ENCODE data around the gene SYNGR2. TPM values are rescaled to one million over a fixed set of nuclear protein-coding genes. Genes with fewer than 3 reads are reported as not detected.

The SYNGR2 gene
- total and polyA plus RNA-seq, 4 experiments from 2014 or later: 60.3 to 234 (median 103) TPM

DNA sequence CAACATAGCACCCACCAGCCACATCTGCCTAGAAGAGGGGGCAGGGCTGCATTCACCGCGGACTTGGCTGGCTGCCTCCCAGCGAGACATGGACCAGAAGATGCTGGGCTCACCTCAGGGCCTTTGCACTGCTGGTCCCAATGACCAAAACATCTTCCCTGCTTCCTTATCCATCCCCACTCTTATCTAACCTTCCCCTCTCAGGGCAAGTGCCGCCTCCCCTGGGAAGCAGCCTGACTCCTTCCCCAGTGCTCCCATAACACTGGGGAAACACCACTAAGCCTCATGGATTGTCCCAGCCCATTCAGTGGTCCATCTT, 45.5 kb upstream of the SYNGR2 start:
- Histone ChIP-seq H3K36me3 (ENCODE audit: insufficient read depth, low read length) (peaks cover 63% of the 10 kb centered on the region), H3K27ac (ENCODE audit: low read depth, low read length) (peak overlapping the region; percentile 81), H3K27me3 (ENCODE audit: insufficient read depth, low read length) (no peaks in the 10 kb centered on the region), H3K9me3 (ENCODE audit: control insufficient read depth in 1 of 2, low read length in 2 of 2) (no peaks in the 10 kb centered on the region), H3K4me3 (ENCODE audit: low read length in 2 of 2) (peak overlapping the region in 1 of 2 donors; percentile 17), H3K4me1 (ENCODE audit: insufficient read depth, low read length) (peaks cover 88% of the 10 kb centered on the region)
- peaks cover 27 to 75% (median 52%) of the 10 kb centered on the region in 4 donors for H3K4me1 Mint-ChIP-seq
- peak overlapping the region; percentile 77 to 96 (median 91) for H3K27ac Mint-ChIP-seq
- H3K36me3 Mint-ChIP-seq: peaks cover 34 to 60% of the 10 kb centered on the region in 2 donors
- DNase-seq: no peak
- intact Hi-C loops (cut with micrococcal nuclease): no loop called here
- no peaks in the 10 kb centered on the region for H3K9me3 Mint-ChIP-seq
- H3K4me3 Mint-ChIP-seq: peak overlapping the region; percentile 59 to 92 (median 88)
- CTCF ChIA-PET (ENCODE audit: partially characterized antibody): interaction anchor here (1.0 to 11.0 kb wide), 3 partner anchors 8 to 17 kb away, joined by 3 to 121 read pairs (median 6); partner anchors contain the start of gene TMC8
- H3K27me3 Mint-ChIP-seq: no peaks in the 10 kb centered on the region
- POLR2A ChIA-PET (ENCODE audit: partially characterized antibody): interaction anchor here (0.9 to 26.7 kb wide), 4 partner anchors 12 to 165 kb away, joined by 3 to 1172 read pairs (median 404); partner anchors contain the start of genes C17orf99, TMC6, TMC8 and TNRC6C

DNA sequence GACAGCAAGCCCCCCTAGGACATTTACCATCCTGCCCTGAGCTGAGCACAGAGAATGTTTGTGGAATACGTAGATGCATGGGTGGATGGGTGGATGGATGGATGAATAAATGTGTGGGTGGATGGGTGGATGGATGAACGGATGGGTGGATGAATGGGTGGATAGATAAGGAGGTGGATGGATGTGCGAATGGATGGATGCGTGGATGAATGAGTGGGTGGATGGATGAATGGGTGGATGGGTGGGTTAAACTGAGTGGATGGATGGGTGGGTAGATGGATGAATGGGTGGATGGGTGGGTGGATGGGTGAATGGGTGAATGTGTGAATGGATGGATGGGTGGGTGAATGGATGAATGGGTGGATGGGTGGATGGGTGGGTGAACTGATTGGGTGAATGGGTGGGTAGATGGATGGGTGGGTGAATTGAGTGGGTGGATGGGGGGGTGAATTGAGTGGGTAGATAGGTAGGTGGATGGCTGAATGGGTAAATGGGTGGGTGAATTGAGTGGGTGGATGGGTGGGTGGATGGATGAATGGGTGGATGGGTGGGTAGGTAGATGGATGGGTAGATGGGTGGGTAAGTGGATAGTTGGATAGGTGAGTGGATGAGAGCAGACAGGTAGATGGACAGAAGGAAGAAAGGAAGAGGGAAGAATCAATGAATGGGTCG, 45.0 kb upstream of the SYNGR2 start:
- Mint-ChIP-seq H3K27ac (peak overlapping the region; percentile 77 to 96 (median 94)), H3K27me3 (no peaks in the 10 kb centered on the region), H3K4me1 (peaks cover 25 to 73% (median 50%) of the 10 kb centered on the region in 4 donors), H3K36me3 (peaks cover 34 to 58% of the 10 kb centered on the region in 2 donors), H3K4me3 (peak overlapping the region; percentile 80 to 92 (median 88)), H3K9me3 (no peaks in the 10 kb centered on the region)
- ChIA-PET POLR2A (ENCODE audit: partially characterized antibody) (interaction anchor here (1.1 to 26.7 kb wide), 4 partner anchors 13 to 230 kb away, joined by 3 to 1172 read pairs (median 404); partner anchors contain the start of genes C17orf99, TMC6, TMC8 and TNRC6C), CTCF (ENCODE audit: partially characterized antibody) (interaction anchor here (1.0 to 11.0 kb wide), 3 partner anchors 10 to 17 kb away, joined by 3 to 121 read pairs (median 4); no protein-coding TSS in a partner anchor)
- no peak for DNase-seq
- Histone ChIP-seq H3K9me3 (ENCODE audit: control insufficient read depth in 1 of 2, low read length in 2 of 2) (no peaks in the 10 kb centered on the region), H3K4me3 (ENCODE audit: low read length in 2 of 2) (peak overlapping the region in 1 of 2 donors; percentile 24), H3K27me3 (ENCODE audit: insufficient read depth, low read length) (no peaks in the 10 kb centered on the region), H3K36me3 (ENCODE audit: insufficient read depth, low read length) (peaks cover 63% of the 10 kb centered on the region), H3K27ac (ENCODE audit: low read depth, low read length) (peak overlapping the region; percentile 81), H3K4me1 (ENCODE audit: insufficient read depth, low read length) (peaks cover 85% of the 10 kb centered on the region)
- intact Hi-C loops (cut with micrococcal nuclease): no loop called here

DNA sequence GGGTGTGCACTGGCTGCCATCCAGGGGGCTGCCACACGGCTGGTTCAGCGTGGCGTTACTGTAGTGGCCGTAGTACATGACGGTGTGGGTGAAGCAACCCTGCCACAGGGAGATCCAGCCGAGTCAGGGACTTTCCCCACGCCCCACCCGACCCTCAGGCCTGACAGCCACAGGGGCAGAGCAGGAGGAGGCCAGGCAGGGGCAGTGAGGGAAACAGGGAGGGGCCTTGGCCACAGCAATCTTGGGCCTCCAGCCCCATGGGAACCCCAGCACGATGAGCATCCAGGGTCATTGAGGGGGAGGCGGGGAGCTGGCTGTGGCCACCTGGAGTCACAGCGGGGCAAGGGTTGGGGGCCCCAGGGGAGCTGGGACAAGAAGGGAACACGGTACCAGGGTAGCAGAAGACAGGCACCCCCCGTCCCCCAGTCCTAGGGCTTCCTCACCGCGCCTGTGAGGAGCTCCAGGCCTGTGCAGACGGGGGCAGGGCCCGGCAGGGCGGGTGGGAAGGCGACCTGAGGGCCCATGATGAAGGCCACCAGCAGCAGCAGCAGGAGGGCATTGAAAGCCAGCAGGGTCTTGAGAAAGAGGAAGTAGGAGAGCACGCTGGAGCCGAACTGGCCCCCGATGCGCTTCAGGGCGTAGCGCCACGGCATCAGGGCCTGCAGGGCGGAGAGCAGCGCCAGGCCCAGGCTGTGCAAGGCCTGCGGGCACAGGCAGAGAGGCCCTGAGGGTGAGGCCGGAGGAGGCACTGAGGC, 44.1 kb upstream of the SYNGR2 start:
- Histone ChIP-seq H3K9me3 (ENCODE audit: control insufficient read depth in 1 of 2, low read length in 2 of 2) (no peaks in the 10 kb centered on the region), H3K36me3 (ENCODE audit: insufficient read depth, low read length) (peaks cover 55% of the 10 kb centered on the region), H3K4me1 (ENCODE audit: insufficient read depth, low read length) (peaks cover 81% of the 10 kb centered on the region), H3K27ac (ENCODE audit: low read depth, low read length) (peak overlapping the region; percentile 81), H3K27me3 (ENCODE audit: insufficient read depth, low read length) (no peaks in the 10 kb centered on the region), H3K4me3 (ENCODE audit: low read length in 2 of 2) (peak overlapping the region in 1 of 2 donors; percentile 97)
- POLR2A ChIA-PET (ENCODE audit: partially characterized antibody): interaction anchor here (0.9 to 26.7 kb wide), 6 partner anchors 12 to 229 kb away, joined by 3 to 1172 read pairs (median 4); partner anchors contain the start of genes C17orf99, TMC6 and TMC8
- peak overlapping the region; percentile 59 to 92 (median 80) for H3K4me3 Mint-ChIP-seq
- intact Hi-C loops (cut with micrococcal nuclease): no loop called here
- no peaks in the 10 kb centered on the region for H3K27me3 Mint-ChIP-seq
- H3K4me1 Mint-ChIP-seq: peaks cover 28 to 80% (median 51%) of the 10 kb centered on the region in 4 donors
- CTCF ChIA-PET (ENCODE audit: partially characterized antibody): interaction anchor here (2.0 to 11.0 kb wide), 2 partner anchors 11 to 12 kb away, joined by 4 to 121 read pairs; no protein-coding TSS in a partner anchor
- peaks cover 34 to 62% of the 10 kb centered on the region in 2 donors for H3K36me3 Mint-ChIP-seq
- peaks cover 0 to 2% (median 0%) of the 10 kb centered on the region in 8 donors for H3K9me3 Mint-ChIP-seq
- DNase-seq: no peak
- peak overlapping the region in 6 of 7 donors; percentile 32 to 95 (median 88) for H3K27ac Mint-ChIP-seq

DNA sequence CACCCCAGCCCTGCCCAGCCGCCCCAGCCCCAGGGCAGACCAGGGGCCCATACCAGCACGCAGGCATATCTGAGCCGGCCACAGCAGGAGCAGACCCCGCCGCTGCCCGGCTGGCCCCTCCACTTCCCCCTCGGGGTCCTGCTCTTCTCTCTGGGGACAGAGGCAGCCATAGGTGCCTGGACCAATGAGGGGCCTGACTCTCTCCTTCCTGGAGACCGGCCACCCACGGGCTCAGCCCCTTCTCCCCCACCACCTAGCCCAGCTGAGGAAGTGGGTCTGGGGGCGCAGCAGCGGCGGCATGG, 43.6 kb upstream of the SYNGR2 start:
- H3K4me3 ChIP-seq (ENCODE audit: low read length in 2 of 2): peak overlapping the region in 1 of 2 donors; percentile 97
- POLR2A ChIA-PET (ENCODE audit: partially characterized antibody): interaction anchor here (0.9 to 26.7 kb wide), 8 partner anchors 12 to 432 kb away, joined by 3 to 1172 read pairs (median 3); partner anchors contain the start of genes C17orf99, TMC6 and TMC8
- H3K36me3 Mint-ChIP-seq: peaks cover 34 to 62% of the 10 kb centered on the region in 2 donors

DNA sequence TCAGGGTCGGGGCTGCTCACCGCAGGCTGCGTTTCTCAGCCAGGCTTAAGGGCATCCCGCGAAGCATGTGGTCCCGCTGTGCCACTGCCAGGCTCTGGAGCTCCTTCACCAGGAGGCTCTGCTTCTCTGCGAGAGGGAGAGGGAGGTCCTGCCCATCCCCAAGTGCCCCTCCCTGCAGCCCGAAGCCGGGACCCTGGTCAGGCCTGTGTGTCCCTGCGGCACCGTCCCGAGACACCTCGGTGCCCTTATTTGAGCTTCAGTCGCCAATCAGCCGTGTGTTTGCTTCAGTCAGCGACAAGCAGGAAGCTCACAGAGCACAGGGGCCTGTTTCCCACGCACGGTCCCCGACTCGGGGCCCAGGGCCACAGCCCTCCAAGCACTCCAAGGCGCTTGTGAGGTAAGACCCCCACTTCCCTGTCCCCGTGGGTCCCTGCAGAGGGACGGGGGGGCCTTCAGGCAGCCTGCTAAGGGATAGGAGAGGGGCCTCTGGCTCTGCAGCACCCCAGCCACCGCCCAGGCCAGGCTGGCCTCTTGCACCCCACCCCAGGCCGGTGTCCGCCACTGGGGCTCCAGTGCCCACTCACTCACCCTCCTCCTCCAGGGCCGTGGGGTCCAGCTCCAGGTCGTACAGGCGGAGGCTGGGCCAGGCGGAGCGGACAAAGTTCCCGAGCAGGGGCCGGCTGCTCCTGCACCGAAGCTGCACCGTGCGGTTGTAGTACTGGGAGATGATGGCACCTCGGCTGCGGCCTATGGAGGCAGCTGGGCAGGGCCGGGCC, 43.1 kb upstream of the SYNGR2 start:
- no peaks in the 10 kb centered on the region for H3K27me3 ChIP-seq (ENCODE audit: insufficient read depth, low read length)
- Mint-ChIP-seq H3K9me3 (peaks cover 0 to 2% (median 0%) of the 10 kb centered on the region in 8 donors), H3K4me3 (peak overlapping the region; percentile 53 to 98 (median 94)), H3K36me3 (peaks cover 31 to 58% of the 10 kb centered on the region in 2 donors), H3K4me1 (peaks cover 35 to 89% (median 57%) of the 10 kb centered on the region in 4 donors), H3K27ac (peak overlapping the region in 4 of 7 donors; percentile 8 to 95 (median 76)), H3K27me3 (no peaks in the 10 kb centered on the region)
- ChIA-PET CTCF (ENCODE audit: partially characterized antibody) (interaction anchor here (0.7 to 11.0 kb wide), 6 partner anchors 9 to 51 kb away, joined by 3 to 121 read pairs (median 3); no protein-coding TSS in a partner anchor), POLR2A (ENCODE audit: partially characterized antibody) (interaction anchor here (0.9 to 26.7 kb wide), 11 partner anchors 11 to 680 kb away, joined by 3 to 1172 read pairs (median 3); partner anchors contain the start of genes C17orf99, SYNGR2, TMC6 and TMC8)
- peak overlapping the region; percentile 42 to 97 for H3K4me3 ChIP-seq (ENCODE audit: low read length in 2 of 2)
- H3K9me3 ChIP-seq (ENCODE audit: control insufficient read depth in 1 of 2, low read length in 2 of 2): no peaks in the 10 kb centered on the region
- intact Hi-C loops (cut with micrococcal nuclease): loop anchor here (5.0 kb wide), 1 partner anchor 673 kb away; no protein-coding TSS in a partner anchor
- H3K27ac ChIP-seq (ENCODE audit: low read depth, low read length): peak overlapping the region; percentile 81
- DNase-seq: peak in 3 of 5 donors; percentile 41 to 51 (median 45)
- peaks cover 83% of the 10 kb centered on the region for H3K4me1 ChIP-seq (ENCODE audit: insufficient read depth, low read length)
- peaks cover 48% of the 10 kb centered on the region for H3K36me3 ChIP-seq (ENCODE audit: insufficient read depth, low read length)

More for the DNA sequence above, 43.6 kb upstream of the SYNGR2 start:
- peaks cover 31 to 85% (median 54%) of the 10 kb centered on the region in 4 donors for H3K4me1 Mint-ChIP-seq
- Histone ChIP-seq H3K27ac (ENCODE audit: low read depth, low read length) (peak overlapping the region; percentile 81), H3K36me3 (ENCODE audit: insufficient read depth, low read length) (peaks cover 52% of the 10 kb centered on the region), H3K27me3 (ENCODE audit: insufficient read depth, low read length) (no peaks in the 10 kb centered on the region), H3K4me1 (ENCODE audit: insufficient read depth, low read length) (peaks cover 83% of the 10 kb centered on the region), H3K9me3 (ENCODE audit: control insufficient read depth in 1 of 2, low read length in 2 of 2) (no peaks in the 10 kb centered on the region)
- DNase-seq: no peak
- H3K27ac Mint-ChIP-seq: peak overlapping the region in 3 of 7 donors; percentile 65 to 95 (median 88)
- CTCF ChIA-PET (ENCODE audit: partially characterized antibody): interaction anchor here (0.8 to 11.0 kb wide), 5 partner anchors 8 to 51 kb away, joined by 3 to 121 read pairs (median 3); no protein-coding TSS in a partner anchor
- no peaks in the 10 kb centered on the region for H3K27me3 Mint-ChIP-seq
- H3K4me3 Mint-ChIP-seq: peak overlapping the region; percentile 53 to 98 (median 94)
- intact Hi-C loops (cut with micrococcal nuclease): loop anchor here (5.0 kb wide), 1 partner anchor 672 kb away; no protein-coding TSS in a partner anchor
- H3K9me3 Mint-ChIP-seq: peaks cover 0 to 2% (median 0%) of the 10 kb centered on the region in 8 donors
